GM13977 (cell line): ENCODE measurements around the gene LRRFIP1.

Experiments
- DNase-seq: peaks from one replicate; pipeline ENCODE4 v3.0.0; 2012; ENCODE audit warnings: low spot score
- CTCF ChIP-seq: IDR thresholded peaks from 2 replicates; pipeline ENCODE4 v1.5.1; 2012; ENCODE audit warnings: mild to moderate bottlenecking, control low read depth; ENCODE audit not compliant: insufficient read depth; ENCODE audit errors: extremely low read depth, missing control alignments
- in situ Hi-C: fragments of 300-500 bp; cut with MboI; formaldehyde crosslinking; loops from one replicate; pipeline ENCODE4 v1.12.0; 2022; ENCODE audit warnings: low sequenced_read_pairs, low pct_unique_long_range_greater_than_20kb, mixed read lengths, inconsistent platforms; ENCODE audit not compliant: unreplicated experiment

LRRFIP1 gene

GRCh38 chr2:237786936-237787335 is 159.5 kb downstream of the LRRFIP1 start:
- DNase-seq = no peak
- no peak for TF ChIP-seq CTCF
- in situ Hi-C loops = no loop called here

- DNase-seq = no peak
- no peak for TF ChIP-seq CTCF
- in situ Hi-C loops = no loop called here
Measured at GRCh38 chr2:237790353-237790752, 163.0 kb downstream of the LRRFIP1 start.

DNA sequence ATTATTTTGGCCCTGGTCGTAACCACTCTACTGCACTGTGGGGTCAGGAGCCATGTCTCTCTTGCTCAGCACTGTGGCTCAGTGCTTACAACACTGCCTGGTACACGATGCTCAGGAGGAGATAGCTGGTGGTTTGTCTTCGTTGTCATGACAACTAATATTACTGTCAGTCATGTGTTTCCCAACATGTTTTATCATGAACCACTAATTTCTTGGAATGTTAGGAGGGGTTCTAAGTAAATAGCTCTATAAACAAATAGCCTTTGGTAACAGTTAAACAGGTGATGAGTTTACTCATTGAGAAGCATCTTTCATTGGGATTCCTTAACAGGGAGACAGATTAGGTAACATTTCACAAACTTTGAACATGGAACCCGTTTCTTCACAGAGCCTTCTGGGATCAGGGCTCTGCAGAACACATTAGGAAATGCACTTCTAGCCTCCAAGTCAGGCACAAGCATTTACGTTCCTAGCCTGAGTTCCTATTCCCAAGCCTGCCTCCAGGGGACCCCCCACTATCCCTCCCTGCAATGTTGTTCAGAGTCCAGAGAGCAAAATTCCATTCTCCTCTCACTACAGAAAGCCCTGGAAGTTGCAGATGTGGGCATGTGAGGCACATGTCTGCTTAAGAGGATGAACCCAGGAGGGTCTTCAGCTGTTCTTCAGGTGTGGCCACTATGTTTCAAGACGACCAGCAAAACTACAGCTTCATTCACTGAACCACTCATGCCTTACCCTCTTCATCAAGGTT is 164.8 kb downstream of the LRRFIP1 start:
- no peak for TF ChIP-seq CTCF
- no peak for DNase-seq
- in situ Hi-C loops = no loop called here

DNA sequence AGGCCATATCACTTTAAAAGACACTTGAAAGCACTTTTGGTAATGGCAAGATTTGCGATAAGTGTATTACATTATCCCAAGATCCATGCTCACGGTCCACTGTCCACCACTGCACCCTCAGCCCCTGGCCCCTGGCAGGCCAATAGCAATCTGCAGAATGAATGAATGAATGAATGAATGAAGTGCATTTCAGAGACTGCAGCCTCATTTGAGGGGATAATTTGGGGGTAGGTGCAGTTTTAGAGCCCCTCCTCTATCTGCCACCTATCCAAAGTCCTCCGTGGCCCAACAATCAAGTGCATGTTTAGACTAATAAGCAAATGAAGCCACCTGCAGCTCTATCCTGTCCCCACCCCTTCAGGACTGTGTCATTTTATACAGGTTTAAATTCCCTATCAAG is 169.9 kb downstream of the LRRFIP1 start:
- in situ Hi-C loops = no loop called here
- no peak for TF ChIP-seq CTCF

GRCh38 chr2:237798236-237799059 is 171.1 kb downstream of the LRRFIP1 start, which contains the start of gene RBM44:
Gene RBM44 (plus strand): TSS chr2:237798779. CDS start chr2:237813610, 14,831 bp downstream.
- no peak for TF ChIP-seq CTCF
- DNase-seq = no peak
- in situ Hi-C loops = no loop called here

More for the DNA sequence above, 169.9 kb downstream of the LRRFIP1 start:
- no peak for DNase-seq

DNA sequence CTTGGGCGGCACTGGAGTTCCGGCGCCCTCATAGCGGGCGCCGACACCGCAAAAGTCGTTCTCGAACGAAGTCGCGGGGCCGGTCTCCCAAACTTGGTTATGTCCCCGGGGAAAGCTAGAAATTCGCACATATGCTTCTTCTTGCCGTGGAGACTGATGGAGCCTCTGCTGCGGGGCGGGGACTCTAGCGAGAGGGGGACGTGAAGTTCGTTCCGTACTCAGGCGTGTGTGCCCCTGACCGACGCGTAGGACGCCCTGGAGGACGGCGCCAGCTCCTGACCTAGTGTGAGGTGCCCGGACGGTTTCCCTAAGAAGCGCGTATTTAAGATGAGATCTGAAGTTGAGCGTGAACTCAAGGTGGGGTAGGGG is 171.7 kb downstream of the LRRFIP1 start:
- TF ChIP-seq CTCF = no peak
- DNase-seq = no peak
- in situ Hi-C loops = no loop called here
